NCI-H187 treated with DMSO at 0.1 percent for 48 hours (cell line): Measurements from ENCODE around the gene ERO1A.

Experiments
- DNase-seq: peaks from one replicate; lab custom pipeline; 2025; lab: John Stamatoyannopoulos, UW

The ERO1A gene

DNA sequence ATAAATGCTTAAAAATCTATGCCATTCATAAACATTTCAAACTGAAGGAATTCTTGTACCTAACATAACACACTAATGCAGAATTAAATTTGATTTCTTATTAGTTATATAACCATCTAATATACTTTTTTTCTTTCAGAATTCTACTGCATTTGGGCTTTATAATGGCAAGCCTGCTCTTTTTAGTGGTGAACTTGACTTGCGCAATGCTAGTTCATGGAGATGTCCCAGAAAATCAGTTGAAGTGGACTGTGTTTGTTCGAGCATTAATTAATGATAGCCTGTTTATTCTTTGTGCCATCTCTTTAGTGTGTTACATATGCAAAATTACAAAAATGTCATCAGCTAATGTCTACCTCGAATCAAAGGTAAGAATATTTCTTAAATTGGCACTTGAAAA is 95.4 kb downstream of the ERO1A start:
- no peak for DNase-seq

DNA sequence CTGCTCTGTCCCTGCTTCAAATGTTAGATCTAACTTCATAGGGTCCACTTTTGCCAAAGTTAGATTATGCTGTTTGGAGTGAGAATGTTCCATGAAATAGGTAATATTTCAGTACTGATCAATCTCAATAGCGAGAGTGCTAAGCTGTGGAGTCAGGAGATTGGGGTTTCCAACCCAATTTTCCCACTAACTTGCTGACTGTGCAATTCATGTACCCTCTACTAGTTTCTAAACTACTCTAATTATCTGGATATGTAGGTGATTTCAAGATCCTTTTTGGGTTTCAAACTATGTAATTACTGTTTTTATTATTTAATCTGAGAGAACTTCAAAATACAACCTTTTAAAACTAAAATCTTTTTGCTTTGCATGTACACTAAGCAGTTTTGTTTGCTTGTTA is 96.8 kb downstream of the ERO1A start:
- no peak for DNase-seq

DNA sequence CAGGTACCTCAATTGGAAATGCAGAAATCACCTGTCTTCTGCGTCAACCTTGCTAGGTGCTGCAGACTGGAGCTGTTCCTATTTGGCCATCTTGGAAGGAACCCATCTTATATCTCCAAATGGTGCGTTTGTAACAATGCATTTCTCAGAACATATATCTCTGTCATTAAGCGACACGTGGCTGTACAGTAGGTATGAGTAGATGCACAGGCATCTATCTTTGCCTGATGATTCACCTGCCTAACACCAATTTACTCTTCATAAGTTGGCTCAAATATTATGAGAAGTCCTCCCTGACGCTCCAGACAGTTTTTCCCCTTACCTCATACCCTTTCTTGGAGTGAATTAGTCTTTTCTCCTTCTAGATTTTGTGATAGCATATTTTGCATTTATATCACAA is 98.5 kb downstream of the ERO1A start:
- no peak for DNase-seq

DNA sequence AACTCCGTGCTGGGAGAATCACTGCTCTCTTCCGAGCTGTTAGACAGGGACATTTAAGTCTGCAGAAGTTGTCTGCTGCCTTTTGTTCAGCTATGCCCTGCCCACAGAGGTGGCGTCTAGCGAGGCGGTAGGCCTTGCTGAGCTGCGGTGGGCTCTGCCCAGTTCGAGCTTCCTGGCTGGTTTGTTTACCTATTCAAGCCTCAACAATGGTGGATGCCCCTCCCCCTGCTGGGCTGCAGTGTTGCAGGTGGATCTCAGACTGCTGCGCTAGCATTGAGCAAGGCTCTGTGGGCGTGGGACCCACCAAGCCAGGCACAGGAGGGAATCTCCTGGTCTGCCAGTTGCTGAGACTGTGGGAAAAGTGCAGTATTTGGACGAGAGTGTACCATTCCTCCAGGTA is 99.0 kb downstream of the ERO1A start:
- DNase-seq, result no peak

DNA sequence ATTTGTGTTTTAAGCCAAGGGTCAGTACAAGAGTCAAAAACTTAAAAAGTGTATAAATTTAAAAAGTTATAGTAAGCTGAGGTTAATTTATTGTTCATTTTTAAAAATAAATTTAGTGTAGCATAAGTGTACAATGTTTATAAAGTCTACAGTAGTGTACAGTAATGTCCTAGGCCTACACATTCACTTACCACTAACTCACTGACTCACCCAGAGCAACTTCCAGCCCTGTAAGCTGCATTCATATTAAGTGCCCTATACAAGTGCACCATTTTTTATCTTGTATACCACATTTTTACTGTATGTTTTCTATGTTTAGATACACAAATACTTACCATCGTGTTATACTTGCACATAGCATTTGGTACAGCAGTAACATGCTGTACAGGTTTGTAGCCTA is 105.0 kb downstream of the ERO1A start:
- DNase-seq, result no peak
